ENCODE results near the gene CPN2. TPM values are rescaled to one million over a fixed set of nuclear protein-coding genes. Genes with fewer than 3 reads are reported as not detected.

Gene CPN2
- total and polyA plus RNA-seq, 10 of the 15 experiments (the other 5 are each of a cell fraction or from before 2014, with no cell fraction given), result not detected

DNA sequence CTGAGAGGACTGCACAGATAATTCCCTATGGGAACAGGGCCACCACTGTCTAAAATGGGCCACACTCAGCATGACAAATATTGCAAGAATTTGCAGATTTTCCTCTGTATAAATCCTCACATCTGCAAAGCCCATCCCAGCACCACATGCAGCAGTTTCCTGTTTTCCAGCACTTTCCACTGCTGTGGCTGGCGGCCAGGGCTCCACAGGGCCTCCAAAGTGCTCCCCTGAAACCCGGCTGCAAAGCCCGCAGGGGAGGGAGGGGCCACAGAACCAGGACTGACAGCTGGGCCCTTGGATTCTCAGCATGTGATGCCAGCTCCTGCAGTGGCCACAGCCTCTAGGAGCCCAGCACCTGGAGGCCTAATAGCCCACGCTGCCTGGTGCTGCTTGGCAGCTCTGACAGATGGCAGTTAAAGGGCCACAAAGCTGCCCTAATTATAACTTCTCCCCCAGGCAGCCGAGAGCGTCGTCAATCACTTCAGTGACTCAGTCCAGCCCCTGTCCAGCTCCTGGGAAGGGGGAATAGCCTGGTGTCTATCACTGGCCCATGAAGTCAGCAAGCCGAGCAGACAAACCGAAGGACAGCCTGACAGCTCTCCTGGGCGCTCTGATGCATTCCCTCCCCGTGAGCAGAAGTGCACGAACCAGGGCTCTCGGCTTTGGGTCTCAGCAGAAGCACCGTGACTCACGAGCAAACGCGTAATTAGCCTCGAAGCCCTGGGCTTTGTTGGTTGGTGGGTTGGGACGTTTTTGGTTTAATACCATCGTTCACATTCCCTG is 13.7 kb upstream of the CPN2 start:
- 32% methylated on average over 20 of the region's 20 CpGs for WGBS (ENCODE audit: insufficient coverage, insufficient replicate concordance, low lambda C conversion rate, missing lambda C conversion rate)
- SMC1A ChIA-PET (ENCODE audit: uncharacterized antibody, unreplicated experiment), result no interaction called here
- H3K79me2 ChIP-seq (ENCODE audit: control insufficient read depth, insufficient read depth, low read length), result no peaks in the 10 kb centered on the region
- H3K4me3 ChIP-seq, result no peak overlapping the region
- BruUV-seq (replicated peaks), result no TSS peak
- ATAC-seq (no peak), DNase-seq (ENCODE audit: low read depth, low spot score) (no peak), FAIRE-seq (no peak)
- RAD21 ChIA-PET (ENCODE audit: unreplicated experiment), result no interaction called here
- intact Hi-C loops (cut with micrococcal nuclease; ENCODE audit: unreplicated experiment) (no loop called here), in situ Hi-C loops (cut with MboI) (no loop called here)
- H3K27me3 ChIP-seq (replicated peaks in 1 of 2; ENCODE audit: control insufficient read depth in 2 of 2, insufficient read depth in 2 of 2, low read length in 1 of 2), result peaks cover 8 to 14% of the 10 kb centered on the region in 2 experiments; a peak in 3 of 4 replicates
- CTCF ChIA-PET, result no interaction called here
- no peaks in the 10 kb centered on the region for H4K20me1 ChIP-seq (ENCODE audit: control insufficient read depth, insufficient read depth)
- no peaks in the 10 kb centered on the region for H3K9me3 ChIP-seq (replicated peaks; ENCODE audit: control insufficient read depth, insufficient read depth, low read length)
- H3K9ac ChIP-seq (ENCODE audit: control insufficient read depth, insufficient read depth, low read length), result no peak overlapping the region
- TF ChIP-seq MXI1 (IDR thresholded peaks at IDR 0.05; ENCODE audit: low read depth, low read length) (no peak), PML (IDR thresholded peaks at IDR 0.05; ENCODE audit: low read length) (no peak), SMC3 (IDR thresholded peaks at IDR 0.05; ENCODE audit: borderline replicate concordance, low read length) (no peak), KDM1A (IDR thresholded peaks at IDR 0.05; ENCODE audit: borderline replicate concordance) (no peak), CHD1 (IDR thresholded peaks at IDR 0.05; ENCODE audit: low read depth, low read length) (no peak), TCF3 (IDR thresholded peaks at IDR 0.05; ENCODE audit: borderline replicate concordance, insufficient read depth, low read depth, low read length) (no peak), RAD21 (IDR thresholded peaks at IDR 0.05; ENCODE audit: insufficient read depth, low read depth, low read length) (no peak), SIX5 (IDR thresholded peaks at IDR 0.05; ENCODE audit: low read depth, low read length, severe bottlenecking) (no peak), IKZF1 (conservative IDR thresholded peaks at IDR 0.05) (no peak), BMI1 (IDR thresholded peaks at IDR 0.05; ENCODE audit: borderline replicate concordance) (no peak), STAT3 (IDR thresholded peaks at IDR 0.05; ENCODE audit: low read depth, low read length) (no peak), NR2F1 (conservative IDR thresholded peaks at IDR 0.05) (no peak), EZH2 (IDR thresholded peaks at IDR 0.05; ENCODE audit: borderline replicate concordance, control insufficient read depth, low read depth, low read length) (no peak), CBX5 (IDR thresholded peaks at IDR 0.05; ENCODE audit: low read depth) (no peak)
- TF ChIP-seq, protein P1, sequence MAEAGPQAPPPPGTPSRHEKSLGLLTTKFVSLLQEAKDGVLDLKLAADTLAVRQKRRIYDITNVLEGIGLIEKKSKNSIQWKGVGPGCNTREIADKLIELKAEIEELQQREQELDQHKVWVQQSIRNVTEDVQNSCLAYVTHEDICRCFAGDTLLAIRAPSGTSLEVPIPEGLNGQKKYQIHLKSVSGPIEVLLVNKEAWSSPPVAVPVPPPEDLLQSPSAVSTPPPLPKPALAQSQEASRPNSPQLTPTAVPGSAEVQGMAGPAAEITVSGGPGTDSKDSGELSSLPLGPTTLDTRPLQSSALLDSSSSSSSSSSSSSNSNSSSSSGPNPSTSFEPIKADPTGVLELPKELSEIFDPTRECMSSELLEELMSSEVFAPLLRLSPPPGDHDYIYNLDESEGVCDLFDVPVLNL (IDR thresholded peaks at IDR 0.05; ENCODE audit: low read depth, low read length), result no peak
- TF ChIP-seq, protein P2, sequence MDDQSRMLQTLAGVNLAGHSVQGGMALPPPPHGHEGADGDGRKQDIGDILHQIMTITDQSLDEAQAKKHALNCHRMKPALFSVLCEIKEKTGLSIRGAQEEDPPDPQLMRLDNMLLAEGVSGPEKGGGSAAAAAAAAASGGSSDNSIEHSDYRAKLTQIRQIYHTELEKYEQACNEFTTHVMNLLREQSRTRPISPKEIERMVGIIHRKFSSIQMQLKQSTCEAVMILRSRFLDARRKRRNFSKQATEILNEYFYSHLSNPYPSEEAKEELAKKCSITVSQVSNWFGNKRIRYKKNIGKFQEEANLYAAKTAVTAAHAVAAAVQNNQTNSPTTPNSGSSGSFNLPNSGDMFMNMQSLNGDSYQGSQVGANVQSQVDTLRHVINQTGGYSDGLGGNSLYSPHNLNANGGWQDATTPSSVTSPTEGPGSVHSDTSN (IDR thresholded peaks at IDR 0.05; ENCODE audit: insufficient replicate concordance, low read depth, low read length), result no peak
- no peak overlapping the region for H3K27ac ChIP-seq (ENCODE audit: control insufficient read depth, insufficient read depth)
- no peaks in the 10 kb centered on the region for H3K4me1 ChIP-seq (ENCODE audit: control insufficient read depth, insufficient read depth, low read length)
- H3K36me3 ChIP-seq (ENCODE audit: control insufficient read depth in 2 of 2, insufficient read depth in 2 of 2, low read length in 1 of 2), result no peaks in the 10 kb centered on the region
- POLR2A ChIA-PET, result no interaction called here
- no peak overlapping the region for H3K4me2 ChIP-seq (ENCODE audit: control insufficient read depth, insufficient read depth)
- no peak overlapping the region for H2AFZ ChIP-seq (ENCODE audit: control insufficient read depth, low read depth, low read length)
